Measurements from ENCODE around the gene SPACA5.
"Not testable (repeated sequence)": the region's sequence is repeated elsewhere in the genome, so short reads cannot be mapped to it uniquely, and the experiment has no call there.

Gene SPACA5

DNA sequence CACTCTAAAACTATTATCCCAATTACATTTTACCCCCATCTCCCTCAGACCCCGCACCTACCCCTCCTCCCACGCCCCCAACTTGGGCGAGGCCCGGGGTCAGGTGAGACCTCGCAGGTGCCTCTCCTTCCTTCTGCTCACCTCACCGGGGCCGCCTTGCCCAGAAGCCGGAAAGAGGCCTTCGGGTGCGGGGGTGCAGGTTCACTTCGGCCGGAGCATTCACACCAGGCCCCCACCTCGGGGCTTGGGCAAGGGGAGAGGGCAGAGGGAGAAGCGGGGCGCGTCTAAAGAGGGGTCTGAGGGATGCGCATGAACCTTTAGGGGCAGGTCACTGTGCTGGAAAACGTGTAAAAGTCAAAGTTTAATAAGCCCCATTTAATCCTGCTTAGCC lies 3.4 kb upstream of the SPACA5 start:
- Mint-ChIP-seq H3K4me1 (ENCODE audit: low read depth) (peaks cover 12% of the 10 kb centered on the region), H3K36me3 (ENCODE audit: low read depth) (peaks cover 36% of the 10 kb centered on the region), H3K27me3 (no peaks in the 10 kb centered on the region), H3K9me3 (no peaks in the 10 kb centered on the region), H3K27ac (peak overlapping the region; percentile 97), H3K4me3 (peak overlapping the region; percentile 95)
- intact Hi-C loops (cut with micrococcal nuclease) = no loop called here

DNA sequence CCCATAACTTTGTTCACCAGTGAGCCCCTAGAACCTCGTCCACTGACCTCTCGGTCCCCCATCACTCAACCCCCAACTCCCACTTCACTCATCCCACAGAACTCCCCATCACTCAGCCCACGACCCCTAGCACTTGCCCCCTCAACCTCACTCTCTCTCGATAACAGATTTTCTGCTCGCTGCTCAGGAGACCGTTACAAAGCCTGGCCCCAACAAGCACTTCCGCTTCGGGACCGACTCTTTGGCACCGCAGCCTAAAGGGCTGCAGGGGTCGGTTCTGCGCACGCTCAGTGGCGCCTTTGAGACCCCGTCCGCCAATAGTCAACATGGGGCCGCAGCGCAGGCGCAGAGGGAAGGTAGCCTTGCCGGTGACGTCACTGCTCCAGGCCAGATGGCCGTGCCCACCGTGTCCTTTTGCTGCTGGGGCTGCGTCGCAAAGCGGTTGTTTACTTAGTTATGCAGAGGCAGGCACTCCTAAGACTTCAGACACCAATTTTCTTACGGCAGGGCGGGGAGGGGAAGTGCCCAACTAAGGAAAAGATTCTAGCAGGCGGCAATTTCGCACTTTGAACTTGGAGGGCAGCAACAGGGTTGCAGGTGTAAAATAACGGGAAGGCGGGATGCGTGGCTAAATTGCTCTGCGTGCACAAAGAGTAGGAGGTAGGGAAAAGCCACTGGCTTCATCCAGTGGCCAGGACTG lies 2.9 kb upstream of the SPACA5 start, which contains the start of gene ZNF182:
Gene ZNF182 (minus strand): TSS at position 232 of the 700 bp plus-strand sequence. CDS start 1,380 bp downstream, outside the sequence.
- H3K27ac Mint-ChIP-seq = peak within 1 kb of the TSS; percentile 97
- peak within 1 kb of the TSS; percentile 95 for H3K4me3 Mint-ChIP-seq
- intact Hi-C loops (cut with micrococcal nuclease) = no loop called here
- H3K27me3 Mint-ChIP-seq = no peaks in the 10 kb centered on the region
- H3K9me3 Mint-ChIP-seq = no peaks in the 10 kb centered on the region
- peaks cover 30% of the 10 kb centered on the region for H3K36me3 Mint-ChIP-seq (ENCODE audit: low read depth)
- peaks cover 12% of the 10 kb centered on the region for H3K4me1 Mint-ChIP-seq (ENCODE audit: low read depth)

- H3K9me3 Mint-ChIP-seq; H3K4me3 Mint-ChIP-seq; H3K27me3 Mint-ChIP-seq; H3K36me3 Mint-ChIP-seq (ENCODE audit: low read depth); H3K27ac Mint-ChIP-seq; H3K4me1 Mint-ChIP-seq (ENCODE audit: low read depth); intact Hi-C loops (cut with micrococcal nuclease): not testable (repeated sequence)
Observed at GRCh38 chrX:48009445-48009960, 2.7 kb downstream of the SPACA5 start.

GRCh38 chrX:48016583-48017310 lies 10.0 kb downstream of the SPACA5 start:
- H3K36me3 Mint-ChIP-seq (ENCODE audit: low read depth); H3K4me3 Mint-ChIP-seq; intact Hi-C loops (cut with micrococcal nuclease); H3K27ac Mint-ChIP-seq; H3K9me3 Mint-ChIP-seq; H3K4me1 Mint-ChIP-seq (ENCODE audit: low read depth); H3K27me3 Mint-ChIP-seq: not testable (repeated sequence)

- H3K36me3 Mint-ChIP-seq (ENCODE audit: low read depth); H3K9me3 Mint-ChIP-seq; H3K27me3 Mint-ChIP-seq; H3K27ac Mint-ChIP-seq; H3K4me1 Mint-ChIP-seq (ENCODE audit: low read depth); H3K4me3 Mint-ChIP-seq: not testable (repeated sequence)
- intact Hi-C loops (cut with micrococcal nuclease) = loop anchor here (2.0 to 10.0 kb wide), 3 partner anchors 183 to 455 kb away; partner anchors contain the start of genes ARAF, ELK1, UXT and ZNF81
Observed at GRCh38 chrX:48019892-48020291, 13.1 kb downstream of the SPACA5 start.

DNA sequence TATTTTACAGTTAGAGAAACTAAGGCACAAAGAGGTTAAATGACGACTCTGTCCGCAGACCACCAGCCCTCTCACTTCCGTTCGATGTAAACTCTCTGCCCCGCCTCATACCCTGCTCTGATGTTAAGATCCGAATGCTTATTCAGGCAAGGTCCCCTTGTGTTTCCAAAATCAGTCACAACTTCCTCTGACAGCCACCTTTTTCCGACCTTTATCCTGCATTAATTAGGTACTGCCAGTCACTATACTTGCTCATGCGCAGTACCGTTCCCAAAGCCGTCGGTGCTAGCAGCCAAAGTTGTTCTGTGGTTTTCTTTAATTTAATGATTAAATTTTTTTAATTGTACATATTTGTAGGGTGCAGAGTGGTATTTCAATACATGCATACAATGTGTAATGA lies 13.7 kb downstream of the SPACA5 start:
- not testable (repeated sequence) for H3K4me3 Mint-ChIP-seq; H3K9me3 Mint-ChIP-seq; H3K36me3 Mint-ChIP-seq (ENCODE audit: low read depth); H3K4me1 Mint-ChIP-seq (ENCODE audit: low read depth); H3K27me3 Mint-ChIP-seq
- H3K27ac Mint-ChIP-seq = peak overlapping the region; percentile 98
- intact Hi-C loops (cut with micrococcal nuclease) = loop anchor here (2.0 to 10.0 kb wide), 3 partner anchors 184 to 456 kb away; partner anchors contain the start of genes ARAF, ELK1, UXT and ZNF81

GRCh38 chrX:48021026-48021900 lies 14.5 kb downstream of the SPACA5 start:
- Mint-ChIP-seq H3K27ac (peak overlapping the region; percentile 98), H3K4me3 (peak overlapping the region; percentile 95), H3K9me3 (no peaks in the 10 kb centered on the region), H3K27me3 (no peaks in the 10 kb centered on the region), H3K4me1 (ENCODE audit: low read depth) (peaks cover 5% of the 10 kb centered on the region), H3K36me3 (ENCODE audit: low read depth) (peaks cover 7% of the 10 kb centered on the region)
- intact Hi-C loops (cut with micrococcal nuclease) = loop anchor here (2.0 to 10.0 kb wide), 3 partner anchors 184 to 456 kb away; partner anchors contain the start of genes ARAF, ELK1, UXT and ZNF81

DNA sequence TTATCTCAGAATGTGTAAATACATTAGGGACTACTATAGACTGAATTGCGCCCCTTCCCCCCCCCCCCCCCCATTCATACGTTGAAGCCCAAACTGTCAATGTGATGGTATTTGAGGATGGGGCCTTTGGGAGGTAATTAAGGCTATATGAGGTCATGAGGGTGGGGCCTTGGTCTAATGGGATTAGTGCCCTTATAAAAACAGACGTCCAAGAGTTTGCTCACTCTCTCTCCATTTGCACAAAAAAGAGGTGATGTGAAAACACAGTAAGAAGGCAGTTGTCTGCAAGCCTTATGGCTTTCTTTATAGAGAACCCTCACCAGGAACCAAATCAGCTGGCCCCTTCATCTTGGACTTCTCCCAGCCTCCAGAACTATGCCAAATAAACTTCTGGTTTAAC lies 15.3 kb downstream of the SPACA5 start:
- H3K27me3 Mint-ChIP-seq = no peaks in the 10 kb centered on the region
- no peak overlapping the region for H3K27ac Mint-ChIP-seq
- H3K36me3 Mint-ChIP-seq (ENCODE audit: low read depth) = peaks cover 7% of the 10 kb centered on the region
- intact Hi-C loops (cut with micrococcal nuclease) = loop anchor here (10.0 kb wide), 2 partner anchors 367 to 457 kb away; partner anchors contain the start of genes ARAF, ELK1 and UXT
- no peak overlapping the region for H3K4me3 Mint-ChIP-seq
- peaks cover 5% of the 10 kb centered on the region for H3K4me1 Mint-ChIP-seq (ENCODE audit: low read depth)
- H3K9me3 Mint-ChIP-seq = no peaks in the 10 kb centered on the region

GRCh38 chrX:48022738-48023137 lies 15.9 kb downstream of the SPACA5 start:
- intact Hi-C loops (cut with micrococcal nuclease) = loop anchor here (10.0 kb wide), 2 partner anchors 368 to 458 kb away; partner anchors contain the start of genes ARAF, ELK1 and UXT
- H3K27ac Mint-ChIP-seq = no peak overlapping the region
- H3K9me3 Mint-ChIP-seq = no peaks in the 10 kb centered on the region
- no peak overlapping the region for H3K4me3 Mint-ChIP-seq
- peaks cover 5% of the 10 kb centered on the region for H3K4me1 Mint-ChIP-seq (ENCODE audit: low read depth)
- peaks cover 7% of the 10 kb centered on the region for H3K36me3 Mint-ChIP-seq (ENCODE audit: low read depth)
- H3K27me3 Mint-ChIP-seq = no peaks in the 10 kb centered on the region

DNA sequence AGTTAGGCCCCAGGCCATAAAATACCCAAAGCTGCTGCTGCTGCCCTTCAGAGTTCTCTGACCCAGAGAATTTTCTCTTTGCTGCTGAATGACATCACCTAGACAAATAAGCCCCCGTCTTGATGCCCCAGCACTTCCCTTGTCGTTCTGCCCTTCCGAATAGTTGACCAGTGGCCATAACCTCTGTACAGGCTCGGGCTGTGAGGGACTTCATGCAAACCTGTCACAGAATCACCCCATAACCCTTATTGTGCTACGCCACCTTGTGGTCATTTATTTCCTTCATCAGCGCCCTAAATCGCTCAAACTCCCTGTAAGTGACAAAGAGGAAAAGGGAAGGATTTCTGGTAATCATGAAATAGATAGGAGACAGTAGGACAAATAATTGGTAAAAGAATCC lies 18.8 kb downstream of the SPACA5 start:
- intact Hi-C loops (cut with micrococcal nuclease) = loop anchor here (5.0 to 10.0 kb wide), 4 partner anchors 68 to 833 kb away; partner anchors contain the start of genes ARAF, ELK1, UBA1 and UXT
- Mint-ChIP-seq H3K9me3 (no peaks in the 10 kb centered on the region), H3K27ac (peak overlapping the region; percentile 70), H3K36me3 (ENCODE audit: low read depth) (peaks cover 7% of the 10 kb centered on the region), H3K4me3 (no peak overlapping the region), H3K4me1 (ENCODE audit: low read depth) (peaks cover 5% of the 10 kb centered on the region), H3K27me3 (no peaks in the 10 kb centered on the region)

DNA sequence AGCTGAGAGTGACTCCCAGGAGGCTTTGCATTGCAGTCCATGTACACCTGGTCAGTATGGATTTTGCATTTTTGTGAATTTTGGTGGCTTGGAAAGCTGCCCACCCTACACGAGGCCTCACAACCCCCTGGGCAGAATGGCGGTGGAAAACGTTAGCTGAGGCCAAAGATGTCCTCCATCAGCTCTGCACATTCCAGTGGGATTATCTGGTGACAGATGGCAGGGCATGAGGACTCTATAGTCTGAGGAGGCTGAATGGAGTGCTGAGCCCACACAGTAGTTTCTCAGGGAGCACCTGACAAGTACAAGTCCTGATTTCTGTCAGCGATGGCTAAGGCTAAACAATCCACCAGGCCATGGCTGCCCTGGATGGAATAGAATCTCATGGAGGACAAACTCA lies 20.8 kb downstream of the SPACA5 start:
- H3K27ac Mint-ChIP-seq; H3K9me3 Mint-ChIP-seq; H3K36me3 Mint-ChIP-seq (ENCODE audit: low read depth); H3K4me1 Mint-ChIP-seq (ENCODE audit: low read depth); H3K4me3 Mint-ChIP-seq; H3K27me3 Mint-ChIP-seq: not testable (repeated sequence)
- intact Hi-C loops (cut with micrococcal nuclease) = loop anchor here (5.0 to 10.0 kb wide), 4 partner anchors 70 to 835 kb away; partner anchors contain the start of genes ARAF, ELK1, UBA1 and UXT

- Mint-ChIP-seq H3K27ac (no peak overlapping the region), H3K27me3 (no peaks in the 10 kb centered on the region), H3K4me3 (no peak overlapping the region), H3K4me1 (ENCODE audit: low read depth) (peaks cover 5% of the 10 kb centered on the region), H3K36me3 (ENCODE audit: low read depth) (no peaks in the 10 kb centered on the region), H3K9me3 (no peaks in the 10 kb centered on the region)
- intact Hi-C loops (cut with micrococcal nuclease) = loop anchor here (5.0 to 10.0 kb wide), 4 partner anchors 71 to 836 kb away; partner anchors contain the start of genes ARAF, ELK1, UBA1 and UXT
Observed at GRCh38 chrX:48028091-48028490, 21.3 kb downstream of the SPACA5 start.

DNA sequence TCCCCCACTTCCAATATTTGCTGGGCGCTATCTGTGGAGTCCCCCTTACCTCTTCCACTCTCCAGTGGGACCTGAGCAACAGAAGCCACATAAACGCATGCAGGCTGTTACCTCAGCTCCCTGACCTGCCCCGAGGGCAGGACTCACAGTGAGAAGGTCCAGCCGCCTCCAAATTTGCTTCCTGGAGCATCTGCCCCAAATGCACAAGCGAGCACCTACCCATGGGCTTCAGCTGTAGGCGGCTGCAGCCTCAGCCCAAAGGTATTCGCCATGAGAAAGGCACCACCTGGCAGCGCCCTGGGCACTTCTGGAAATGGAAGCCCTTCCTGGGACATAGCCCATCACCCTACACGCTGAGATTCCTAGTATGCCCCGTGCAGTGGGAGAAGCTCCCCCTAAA lies 23.4 kb downstream of the SPACA5 start:
- intact Hi-C loops (cut with micrococcal nuclease) = no loop called here
- Mint-ChIP-seq H3K27me3 (no peaks in the 10 kb centered on the region), H3K36me3 (ENCODE audit: low read depth) (no peaks in the 10 kb centered on the region), H3K4me1 (ENCODE audit: low read depth) (peaks cover 5% of the 10 kb centered on the region), H3K4me3 (no peak overlapping the region), H3K9me3 (no peaks in the 10 kb centered on the region), H3K27ac (no peak overlapping the region)
